ENCODE data around the gene UBXN7. TPM values are rescaled to one million over a fixed set of nuclear protein-coding genes. Genes with fewer than 3 reads are reported as not detected.
"Not testable (repeated sequence)": the region's sequence is repeated elsewhere in the genome, so short reads cannot be mapped to it uniquely, and the experiment has no call there.

The UBXN7 gene
- total RNA-seq, 1 donor from 2014 or later: 57.6 TPM

- no peaks in the 10 kb centered on the region for H3K4me1 Mint-ChIP-seq (ENCODE audit: low read depth)
- H3K27ac Mint-ChIP-seq (ENCODE audit: unreplicated experiment): no peak overlapping the region
- DNase-seq (ENCODE audit: low spot score): no peak
- H3K36me3 Mint-ChIP-seq (ENCODE audit: low read depth): peaks cover 25% of the 10 kb centered on the region
- no peaks in the 10 kb centered on the region for H3K27me3 Mint-ChIP-seq (ENCODE audit: low read depth)
- no peak for TF ChIP-seq CTCF (IDR thresholded peaks at IDR 0.05)
- H3K4me3 Mint-ChIP-seq (ENCODE audit: unreplicated experiment): no peak overlapping the region
- no peaks in the 10 kb centered on the region for H3K9me3 Mint-ChIP-seq (ENCODE audit: low read depth)
Measured at GRCh38 chr3:196348698-196349097, 83.5 kb downstream of the UBXN7 start.

GRCh38 chr3:196344663-196345062, 87.6 kb downstream of the UBXN7 start:
- TF ChIP-seq CTCF (IDR thresholded peaks at IDR 0.05): no peak
- Mint-ChIP-seq H3K9me3 (ENCODE audit: low read depth) (no peaks in the 10 kb centered on the region), H3K4me1 (ENCODE audit: low read depth) (peaks cover 5% of the 10 kb centered on the region), H3K27me3 (ENCODE audit: low read depth) (no peaks in the 10 kb centered on the region), H3K27ac (ENCODE audit: unreplicated experiment) (no peak overlapping the region), H3K36me3 (ENCODE audit: low read depth) (peaks cover 21% of the 10 kb centered on the region), H3K4me3 (ENCODE audit: unreplicated experiment) (no peak overlapping the region)
- DNase-seq (ENCODE audit: low spot score): no peak

- not testable (repeated sequence) for DNase-seq (ENCODE audit: low spot score); H3K4me1 Mint-ChIP-seq (ENCODE audit: low read depth); H3K9me3 Mint-ChIP-seq (ENCODE audit: low read depth); H3K27ac Mint-ChIP-seq (ENCODE audit: unreplicated experiment); H3K4me3 Mint-ChIP-seq (ENCODE audit: unreplicated experiment); H3K27me3 Mint-ChIP-seq (ENCODE audit: low read depth)
- peaks cover 18% of the 10 kb centered on the region for H3K36me3 Mint-ChIP-seq (ENCODE audit: low read depth)
Measured at GRCh38 chr3:196343917-196344316, 88.3 kb downstream of the UBXN7 start.

GRCh38 chr3:196341137-196341536, 91.1 kb downstream of the UBXN7 start:
- H3K9me3 Mint-ChIP-seq (ENCODE audit: low read depth): no peaks in the 10 kb centered on the region
- H3K27me3 Mint-ChIP-seq (ENCODE audit: low read depth): no peaks in the 10 kb centered on the region
- no peak for DNase-seq (ENCODE audit: low spot score)
- H3K27ac Mint-ChIP-seq (ENCODE audit: unreplicated experiment): peak overlapping the region; percentile 18
- H3K36me3 Mint-ChIP-seq (ENCODE audit: low read depth): peaks cover 9% of the 10 kb centered on the region
- TF ChIP-seq CTCF (IDR thresholded peaks at IDR 0.05): no peak
- H3K4me1 Mint-ChIP-seq (ENCODE audit: low read depth): peaks cover 17% of the 10 kb centered on the region
- H3K4me3 Mint-ChIP-seq (ENCODE audit: unreplicated experiment): no peak overlapping the region

- no peak overlapping the region for H3K4me3 Mint-ChIP-seq (ENCODE audit: unreplicated experiment)
Measured at GRCh38 chr3:196340466-196340865, 91.8 kb downstream of the UBXN7 start.

More at GRCh38 chr3:196340466-196340865, 91.8 kb downstream of the UBXN7 start:
- H3K36me3 Mint-ChIP-seq (ENCODE audit: low read depth): peaks cover 4% of the 10 kb centered on the region
- no peak for TF ChIP-seq CTCF (IDR thresholded peaks at IDR 0.05)
- H3K4me1 Mint-ChIP-seq (ENCODE audit: low read depth): peaks cover 17% of the 10 kb centered on the region
- no peak overlapping the region for H3K27ac Mint-ChIP-seq (ENCODE audit: unreplicated experiment)
- H3K27me3 Mint-ChIP-seq (ENCODE audit: low read depth): no peaks in the 10 kb centered on the region
- no peaks in the 10 kb centered on the region for H3K9me3 Mint-ChIP-seq (ENCODE audit: low read depth)
- DNase-seq (ENCODE audit: low spot score): no peak
